HepG2 (cell line): Measurements from ENCODE around the gene TMEM217. TPM values are rescaled to one million over a fixed set of nuclear protein-coding genes. Genes with fewer than 3 reads are reported as not detected.

Source experiments
- AFF4 ChIP-seq: sonication (generic); formaldehyde crosslinking; IDR thresholded peaks from 2 replicates; pipeline ENCODE4 v1.4.0; 2020; ENCODE audit warnings: missing genetic modification reagents
- BHLHE40 ChIP-seq: IDR thresholded peaks from 2 replicates; pipeline ENCODE4 v1.6.1; 2011; ENCODE audit warnings: low read length, improper control_type of control experiment
- CBX5 ChIP-seq: sonication (generic); formaldehyde crosslinking; IDR thresholded peaks from 2 replicates; pipeline ENCODE4 v1.4.0; 2020; ENCODE audit warnings: missing genetic modification reagents, borderline replicate concordance
- CREM ChIP-seq, 2 experiments: sonication (generic) in 1 of 2; formaldehyde crosslinking in 1 of 2; IDR thresholded peaks; 2 replicates each; pipeline versions ENCODE4 v1.4.0 to v1.6.1; 2016 to 2020; ENCODE audit warnings: antibody characterized with exemption in 1 of 2, mild to moderate bottlenecking in 1 of 2, missing genetic modification reagents in 1 of 2
- E2F1 ChIP-seq: sonication (generic); formaldehyde crosslinking; IDR thresholded peaks from 2 replicates; pipeline ENCODE4 v1.5.0; 2020; ENCODE audit warnings: missing genetic modification reagents
- GABPA ChIP-seq, 2 experiments: IDR thresholded peaks; 2 replicates each; pipeline ENCODE4 v1.6.1; 2011 to 2016; ENCODE audit warnings: low read depth in 2 of 2, low read length in 1 of 2, missing biosample characterization in 1 of 2, missing genetic modification characterization in 1 of 2
- GATAD2A ChIP-seq: IDR thresholded peaks from 2 replicates; pipeline ENCODE4 v1.6.1; 2016
- IKZF4 ChIP-seq: sonication (generic); formaldehyde crosslinking; IDR thresholded peaks from 2 replicates; pipeline ENCODE4 v1.5.1; 2020; ENCODE audit warnings: borderline replicate concordance, mild to moderate bottlenecking, low read depth, missing genetic modification reagents; ENCODE audit errors: not compliant biosample characterization
- KAT8 ChIP-seq: IDR thresholded peaks from 2 replicates; pipeline ENCODE4 v1.6.1; 2016; ENCODE audit warnings: missing genetic modification reagents, missing compliant biosample characterization
- MATR3 ChIP-seq: sonication (generic); formaldehyde crosslinking; IDR thresholded peaks from 2 replicates; pipeline ENCODE4 v1.4.0; 2020; ENCODE audit warnings: missing genetic modification reagents
- PITX1 ChIP-seq: sonication (generic); formaldehyde crosslinking; IDR thresholded peaks from 2 replicates; pipeline ENCODE4 v1.5.1; 2020; ENCODE audit warnings: mild to moderate bottlenecking, missing genetic modification reagents
- PPARG ChIP-seq: conservative IDR thresholded peaks from 2 replicates; pipeline ENCODE4 v1.6.1; 2016; ENCODE audit warnings: missing biosample characterization, missing genetic modification reagents
- REL ChIP-seq: sonication (generic); formaldehyde crosslinking; conservative IDR thresholded peaks from 2 replicates; pipeline ENCODE4 v1.8.0; 2022; ENCODE audit warnings: mild to moderate bottlenecking, missing genetic modification reagents, moderate library complexity
- SMARCE1 ChIP-seq: fragments of 450-650 bp; IDR thresholded peaks from 2 replicates; pipeline ENCODE4 v1.6.1; 2017; ENCODE audit warnings: borderline replicate concordance
- SMC3 ChIP-seq: IDR thresholded peaks from 2 replicates; pipeline ENCODE4 v1.6.1; 2011; ENCODE audit warnings: low read length, improper control_type of control experiment
- TAF1 ChIP-seq: sonication (generic); formaldehyde crosslinking; IDR thresholded peaks from 2 replicates; pipeline ENCODE4 v1.4.0; 2020; ENCODE audit warnings: missing genetic modification reagents
- TFDP2 ChIP-seq: sonication (generic); formaldehyde crosslinking; IDR thresholded peaks from 2 replicates; pipeline ENCODE4 v1.4.0; 2020; ENCODE audit warnings: missing genetic modification reagents
- TSC22D2 ChIP-seq: sonication (generic); formaldehyde crosslinking; IDR thresholded peaks from 2 replicates; pipeline ENCODE4 v1.5.1; 2020; ENCODE audit warnings: missing genetic modification reagents, mild to moderate bottlenecking, borderline replicate concordance
- ZBTB42 ChIP-seq: sonication (generic); formaldehyde crosslinking; IDR thresholded peaks from 2 replicates; pipeline ENCODE4 v1.5.0; 2020; ENCODE audit warnings: mild to moderate bottlenecking, missing genetic modification reagents
- ZFY ChIP-seq: sonication (generic); formaldehyde crosslinking; IDR thresholded peaks from 2 replicates; pipeline ENCODE4 v1.4.0; 2020; ENCODE audit warnings: missing genetic modification reagents
- ZNF335 ChIP-seq: sonication (generic); formaldehyde crosslinking; IDR thresholded peaks from 2 replicates; pipeline ENCODE4 v1.4.0; 2020; ENCODE audit warnings: missing genetic modification reagents
- ZNF552 ChIP-seq: sonication (generic); formaldehyde crosslinking; IDR thresholded peaks from 2 replicates; pipeline ENCODE4 v1.9.0; 2022; ENCODE audit warnings: missing genetic modification reagents, mild to moderate bottlenecking, borderline replicate concordance
- ZNF709 ChIP-seq: sonication (generic); formaldehyde crosslinking; IDR thresholded peaks from 2 replicates; pipeline ENCODE4 v1.5.0; 2020; ENCODE audit warnings: mild to moderate bottlenecking, missing genetic modification reagents
- ZNF740 ChIP-seq: sonication (generic); formaldehyde crosslinking; IDR thresholded peaks from 2 replicates; pipeline ENCODE4 v1.4.0; 2020; ENCODE audit warnings: missing genetic modification reagents
- polyA plus RNA-seq, 8 experiments: library from polyadenylated mRNA; depleted of rRNA in 3 of 8; stranded (reverse) in 7 of 8; unstranded in 1 of 8; fragments of >200 nt; fragmentation: Illumina TruSeq in 4 of 8; extraction: Trizol in 4 of 8; gene quantifications; 2 replicates each; pipeline versions ENCODE4 v1.2.1 to v1.2.3, GENCODE V29; 2011 to 2016; ENCODE audit warnings: low read depth in 4 of 8, missing spikeins in 1 of 8, mixed read lengths in 1 of 8; ENCODE audit not compliant: insufficient read depth in 1 of 8
- total RNA-seq, 5 experiments: library from RNA; depleted of rRNA; stranded (reverse); fragments of >200 nt; fragmentation: Illumina TruSeq; extraction: Trizol; gene quantifications; 2 replicates each; pipeline ENCODE4 v1.2.3, GENCODE V29; 2016; ENCODE audit warnings: low read depth in 1 of 5

Gene TMEM217
- total and polyA plus RNA-seq, 2 of the 13 experiments (the other 11 are each of a cell fraction or from before 2014, with no cell fraction given) = 2.3 to 3.4 TPM

- TF ChIP-seq SMC3 (no peak), ZNF552 (CRISPR knock-in tag) (0 out of 2 replicates have a peak, but pooled peaks have one; percentile 76), KAT8 (CRISPR knock-in tag) (peak; percentile 46; the same call in 1 of the 2 replicates), BHLHE40 (peak; percentile 18; the same call in 1 of the 2 replicates), GATAD2A (peak; percentile 63), SMARCE1 (no peak), TAF1 (CRISPR knock-in tag) (peak; percentile 68; the same call in 1 of the 2 replicates), PPARG (no peak; the same call in 1 of the 2 replicates), IKZF4 (no peak), TSC22D2 (peak; percentile 69; the same call in 1 of the 2 replicates), ZNF740 (CRISPR knock-in tag) (peak; percentile 80; the same call in 1 of the 2 replicates), MATR3 (CRISPR knock-in tag) (no peak), GABPA (IDR thresholded peaks at IDR 0.05; ENCODE audit: low read depth, low read length) (peak; percentile 15), GABPA (CRISPR knock-in tag; IDR thresholded peaks at IDR 0.05; ENCODE audit: low read depth) (no peak), ZNF335 (peak; percentile 76; the same call in 1 of the 2 replicates), REL (CRISPR knock-in tag) (no peak), PITX1 (CRISPR knock-in tag) (peak; percentile 10; the same call in 1 of the 2 replicates), ZFY (CRISPR knock-in tag) (peak; percentile 59; the same call in 1 of the 2 replicates), TFDP2 (CRISPR knock-in tag) (peak; percentile 63), AFF4 (no peak), CBX5 (CRISPR knock-in tag) (peak; percentile 27; the same call in 1 of the 2 replicates), CREM (IDR thresholded peaks at IDR 0.05) (no peak), CREM (CRISPR knock-in tag; IDR thresholded peaks at IDR 0.05) (no peak), E2F1 (peak; percentile 73), ZBTB42 (CRISPR knock-in tag) (no peak), ZNF709 (CRISPR knock-in tag) (peak; percentile 90)
These were observed 35.6 kb downstream of the TMEM217 start (continued) for GRCh38 chr6:37222125-37222967.
